T1000 (cell line): ENCODE data around the gene EFCAB6.

Experiments
- DNase-seq: peaks from one replicate; lab custom pipeline; 2025; ENCODE audit warnings: mixed read lengths; lab: John Stamatoyannopoulos, UW

The EFCAB6 gene

DNA sequence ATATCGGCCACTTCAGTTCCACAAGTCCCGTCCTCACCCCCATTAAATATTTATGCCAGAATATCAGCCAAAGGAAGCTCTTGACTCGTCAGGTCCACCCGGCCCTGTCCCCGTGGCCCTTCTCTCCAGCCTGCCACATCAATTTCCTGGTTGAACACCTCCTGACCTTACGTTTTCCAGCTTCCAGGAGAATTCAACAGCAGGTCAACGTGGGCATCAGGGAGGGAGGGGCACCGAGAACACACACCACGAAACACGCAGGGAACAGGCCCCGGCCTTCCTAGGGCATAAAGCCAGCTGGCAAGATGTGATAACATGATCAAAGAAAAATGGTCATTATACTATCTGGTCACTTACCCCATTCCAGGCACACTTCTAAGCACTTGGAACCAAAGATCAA is 34.9 kb upstream of the EFCAB6 start:
- no peak for DNase-seq

- DNase-seq = no peak
Observed at GRCh38 chr22:43845981-43846380, 33.9 kb upstream of the EFCAB6 start.

DNA sequence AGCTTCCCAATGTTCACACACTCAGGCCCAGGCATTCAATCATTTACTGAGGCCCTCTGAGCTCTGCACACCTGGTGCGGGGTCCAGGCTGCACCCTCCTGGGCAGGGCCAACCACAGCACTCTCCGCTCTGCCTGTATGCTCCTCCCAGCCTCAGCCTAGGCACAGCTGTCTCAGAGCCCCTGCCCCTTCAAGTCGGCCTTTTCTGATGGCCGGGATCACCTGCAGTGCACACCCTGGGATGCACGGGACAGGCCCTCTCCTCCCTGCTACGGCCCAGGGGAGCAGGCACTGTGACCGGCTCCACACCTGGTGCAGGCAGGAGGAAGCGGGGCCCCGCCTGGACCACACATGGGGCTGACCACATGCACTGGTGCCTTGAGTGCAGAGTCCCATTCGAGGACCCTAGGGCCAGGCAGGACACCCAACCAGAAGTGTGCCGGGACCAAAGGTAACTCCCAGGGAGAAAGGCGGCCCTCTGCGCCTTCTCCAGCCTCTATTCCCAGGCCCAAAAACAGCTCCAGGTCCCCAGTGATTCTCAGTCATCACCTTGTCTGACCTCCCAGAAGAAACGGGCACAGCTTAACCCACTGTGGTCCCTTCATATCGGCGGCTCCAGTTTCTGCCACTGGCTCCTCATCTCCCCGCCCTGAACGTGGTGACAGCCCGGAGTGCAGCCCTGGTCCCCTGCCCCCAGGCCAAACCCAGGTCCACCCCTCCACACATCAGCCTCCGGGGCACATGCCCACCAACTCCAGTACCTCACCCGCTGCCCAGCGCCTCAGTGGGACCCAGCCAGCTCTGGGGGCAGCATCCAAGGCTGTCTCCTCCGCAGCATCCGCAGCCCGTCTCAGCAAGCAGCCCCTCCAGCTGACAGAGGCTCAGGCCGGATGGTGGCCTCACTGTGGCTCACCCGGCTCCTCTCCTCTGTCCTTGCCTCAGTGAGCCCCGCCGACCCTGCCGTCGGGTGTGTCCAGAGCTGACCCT is 32.7 kb upstream of the EFCAB6 start:
- DNase-seq = no peak

GRCh38 chr22:43843783-43844530 is 31.9 kb upstream of the EFCAB6 start:
- no peak for DNase-seq

- DNase-seq = no peak
Observed at GRCh38 chr22:43841742-43842141, 29.6 kb upstream of the EFCAB6 start.

GRCh38 chr22:43840851-43841250 is 28.7 kb upstream of the EFCAB6 start:
- no peak for DNase-seq

- no peak for DNase-seq
Observed at GRCh38 chr22:43840431-43840830, 28.3 kb upstream of the EFCAB6 start.

GRCh38 chr22:43839781-43840180 is 27.7 kb upstream of the EFCAB6 start:
- DNase-seq = no peak

- no peak for DNase-seq
Observed at GRCh38 chr22:43838571-43839307, 26.6 kb upstream of the EFCAB6 start.

- DNase-seq = no peak
Observed at GRCh38 chr22:43838161-43838560, 26.1 kb upstream of the EFCAB6 start.

DNA sequence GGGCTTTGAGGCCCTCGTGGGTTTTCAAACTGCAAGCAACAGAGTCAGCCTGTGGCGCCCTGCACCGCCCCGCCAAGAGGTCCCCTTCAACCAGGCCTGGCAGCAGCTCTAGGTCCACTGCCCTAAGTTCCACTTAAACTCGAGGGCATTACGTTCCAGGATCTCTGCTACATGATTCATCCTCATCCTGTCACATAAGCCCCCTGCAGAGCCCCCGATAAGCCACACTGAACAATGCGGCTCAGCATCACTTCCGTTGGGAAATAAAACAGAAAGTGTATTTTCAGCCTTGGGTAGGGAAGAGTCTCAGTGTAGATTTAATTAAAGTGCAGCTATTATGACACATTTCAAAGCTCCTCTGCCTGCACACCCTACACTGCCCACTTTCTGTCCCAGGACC is 25.6 kb upstream of the EFCAB6 start:
- DNase-seq = no peak

- no peak for DNase-seq
Observed at GRCh38 chr22:43835736-43836135, 23.6 kb upstream of the EFCAB6 start.

GRCh38 chr22:43835166-43835565 is 23.1 kb upstream of the EFCAB6 start:
- DNase-seq = no peak

DNA sequence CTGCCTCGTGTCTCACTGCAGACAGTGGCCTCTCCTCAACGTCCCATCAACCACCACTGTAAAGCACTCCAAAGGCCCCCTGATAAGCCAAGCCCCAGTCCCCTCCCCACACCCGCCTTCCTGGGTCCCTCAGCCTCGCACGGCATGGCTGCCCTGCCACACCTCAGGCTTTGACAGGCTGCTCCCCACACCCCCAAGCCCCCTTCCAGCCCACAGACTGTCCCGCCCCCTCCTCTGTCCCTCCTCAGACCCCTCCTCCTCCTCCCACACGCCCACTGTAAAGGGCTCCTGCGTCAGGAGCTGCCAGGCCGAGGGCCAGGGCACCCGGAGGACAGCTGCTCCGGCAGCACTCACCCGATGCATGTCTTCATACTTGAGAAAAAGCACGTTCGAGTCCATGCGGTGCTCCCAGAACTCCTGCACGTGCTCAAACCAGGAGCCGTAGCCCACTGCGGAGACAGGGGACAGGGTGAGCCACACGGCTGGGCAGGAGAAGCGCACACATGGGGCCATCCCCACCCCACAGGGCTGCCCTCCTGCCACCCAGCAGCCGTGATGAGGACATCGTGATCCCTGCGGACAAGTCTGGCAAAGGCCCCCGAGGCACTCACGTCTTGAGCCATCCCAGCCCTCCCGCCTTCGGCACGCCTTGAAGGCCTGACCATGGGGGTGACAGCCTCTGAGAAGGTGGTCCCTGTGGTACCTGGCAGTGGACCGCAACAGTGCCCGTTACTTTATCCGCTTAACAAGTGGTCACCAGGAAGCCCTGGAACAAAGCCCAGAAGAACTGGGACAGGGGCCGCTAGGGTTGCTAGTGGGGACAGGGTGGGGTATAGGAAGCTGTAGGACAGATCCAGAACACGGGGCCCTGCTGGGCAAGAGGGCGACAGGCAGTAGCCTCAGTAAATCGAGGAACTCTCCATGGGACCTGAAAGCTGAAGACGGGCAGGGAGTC is 21.5 kb upstream of the EFCAB6 start:
- DNase-seq = no peak

- no peak for DNase-seq
Observed at GRCh38 chr22:43832393-43833265, 20.5 kb upstream of the EFCAB6 start.

- no peak for DNase-seq
Observed at GRCh38 chr22:43831561-43832392, 19.7 kb upstream of the EFCAB6 start.

GRCh38 chr22:43830931-43831560 is 18.9 kb upstream of the EFCAB6 start:
- no peak for DNase-seq

GRCh38 chr22:43829904-43830851 is 18.1 kb upstream of the EFCAB6 start:
- no peak for DNase-seq
